Erythroblast (primary cell): ENCODE data around the gene KCTD19.

ENCODE experiments used
- GATA1 ChIP-seq: IDR thresholded peaks from 2 replicates; pipeline ENCODE4 v1.6.1; 2011; ENCODE audit warnings: low read depth, mild to moderate bottlenecking, control low read depth, low read length, moderate library complexity
- POLR2A ChIP-seq: IDR thresholded peaks from 2 replicates; pipeline ENCODE4 v1.6.1; 2011; ENCODE audit warnings: mild to moderate bottlenecking, low read length

- TF ChIP-seq POLR2A, result no peak
- no peak for TF ChIP-seq GATA1
Measured at GRCh38 chr16:67333315-67333714, 6.8 kb upstream of the KCTD19 start.
